ENCODE measurements around the gene GATB.

GATB gene

DNA sequence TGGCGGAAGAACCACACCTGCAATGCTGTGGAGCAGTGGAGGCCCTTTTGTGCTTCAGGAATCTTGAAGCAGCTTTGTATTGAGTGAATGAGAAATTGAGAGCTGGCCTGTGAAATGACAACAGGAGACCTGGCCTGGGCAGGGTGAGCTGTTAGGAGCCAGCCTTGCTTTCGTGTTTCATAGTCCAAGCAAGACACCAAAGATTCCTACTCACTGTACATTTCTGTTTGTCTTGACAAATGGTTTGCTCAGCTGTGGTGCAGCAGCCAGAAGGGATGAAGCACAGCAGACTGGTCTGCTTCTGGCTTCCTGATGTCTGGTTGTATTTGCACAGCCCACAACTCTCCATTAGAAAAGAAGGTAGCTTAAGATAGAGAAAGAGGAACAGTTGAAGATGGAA is 96.5 kb downstream of the GATB start:
- TF ChIP-seq ZFX (IDR thresholded peaks at IDR 0.05), result no peak
- TF ChIP-seq, protein P1, sequence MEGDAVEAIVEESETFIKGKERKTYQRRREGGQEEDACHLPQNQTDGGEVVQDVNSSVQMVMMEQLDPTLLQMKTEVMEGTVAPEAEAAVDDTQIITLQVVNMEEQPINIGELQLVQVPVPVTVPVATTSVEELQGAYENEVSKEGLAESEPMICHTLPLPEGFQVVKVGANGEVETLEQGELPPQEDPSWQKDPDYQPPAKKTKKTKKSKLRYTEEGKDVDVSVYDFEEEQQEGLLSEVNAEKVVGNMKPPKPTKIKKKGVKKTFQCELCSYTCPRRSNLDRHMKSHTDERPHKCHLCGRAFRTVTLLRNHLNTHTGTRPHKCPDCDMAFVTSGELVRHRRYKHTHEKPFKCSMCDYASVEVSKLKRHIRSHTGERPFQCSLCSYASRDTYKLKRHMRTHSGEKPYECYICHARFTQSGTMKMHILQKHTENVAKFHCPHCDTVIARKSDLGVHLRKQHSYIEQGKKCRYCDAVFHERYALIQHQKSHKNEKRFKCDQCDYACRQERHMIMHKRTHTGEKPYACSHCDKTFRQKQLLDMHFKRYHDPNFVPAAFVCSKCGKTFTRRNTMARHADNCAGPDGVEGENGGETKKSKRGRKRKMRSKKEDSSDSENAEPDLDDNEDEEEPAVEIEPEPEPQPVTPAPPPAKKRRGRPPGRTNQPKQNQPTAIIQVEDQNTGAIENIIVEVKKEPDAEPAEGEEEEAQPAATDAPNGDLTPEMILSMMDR (conservative IDR thresholded peaks at IDR 0.05), result no peak
- H3K27ac ChIP-seq, result no peak overlapping the region

DNA sequence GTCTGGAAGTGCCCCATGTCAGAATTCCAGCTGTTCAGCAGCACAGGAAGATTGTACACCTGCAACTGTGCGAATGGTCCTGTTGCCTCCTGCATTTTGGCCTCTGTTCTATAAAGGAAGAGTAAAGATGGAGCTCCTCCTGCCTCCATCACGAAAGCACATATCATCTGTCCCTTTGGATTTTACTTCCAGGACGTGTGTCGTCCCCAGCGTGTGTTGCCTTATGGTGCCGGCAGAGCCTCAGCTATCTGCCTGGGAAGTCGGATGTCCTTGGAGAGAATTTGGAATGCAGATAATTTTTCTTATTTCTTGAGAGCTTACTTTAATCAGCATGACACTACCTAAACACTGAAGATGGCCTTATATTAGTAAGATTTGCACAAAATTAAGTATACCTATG is 97.7 kb downstream of the GATB start:
- no peak overlapping the region for H3K27ac ChIP-seq
- TF ChIP-seq, protein P1 (conservative IDR thresholded peaks at IDR 0.05), result no peak
- TF ChIP-seq ZFX (IDR thresholded peaks at IDR 0.05), result no peak

DNA sequence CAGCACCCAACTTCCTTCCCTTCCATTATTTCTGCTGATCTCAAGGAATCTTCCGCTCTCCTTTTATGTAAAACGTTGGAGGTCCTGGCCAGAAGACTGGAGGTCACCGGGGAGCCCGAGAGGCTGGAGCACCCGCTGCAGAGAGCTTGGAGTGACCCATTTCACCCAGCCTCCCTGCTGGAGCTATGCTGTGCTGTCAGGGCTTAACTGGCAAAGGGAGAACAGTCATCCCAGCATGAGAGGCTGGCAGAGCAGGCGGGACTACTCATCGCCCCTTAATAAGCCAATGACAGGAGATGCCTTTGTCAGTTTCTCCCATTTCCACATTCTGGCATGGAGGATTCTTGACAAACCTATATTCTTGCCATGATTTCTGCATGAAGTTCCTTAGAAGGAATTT is 98.9 kb downstream of the GATB start:
- TF ChIP-seq, protein P1 (conservative IDR thresholded peaks at IDR 0.05), result no peak
- no peak for TF ChIP-seq ZFX (IDR thresholded peaks at IDR 0.05)
- no peak overlapping the region for H3K27ac ChIP-seq

DNA sequence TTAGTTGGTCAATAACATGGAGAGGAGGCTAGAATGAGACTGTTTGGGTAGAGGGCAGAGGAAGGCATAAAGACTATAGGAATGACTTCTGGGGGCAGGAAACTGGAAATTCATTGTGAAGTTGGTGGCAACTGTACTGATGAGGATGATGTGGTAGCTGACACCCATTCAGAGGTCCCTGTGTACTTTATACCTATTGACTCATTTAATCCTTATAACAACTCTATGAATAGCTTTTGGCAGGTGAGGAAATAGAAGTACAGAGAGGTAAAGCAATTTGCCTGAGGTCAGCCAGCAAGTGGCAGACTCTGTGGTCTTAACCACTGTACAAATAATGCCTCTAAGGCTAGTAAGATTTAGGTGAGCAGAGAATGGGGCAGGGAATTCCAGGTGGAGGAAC is 100.1 kb downstream of the GATB start:
- TF ChIP-seq ZFX (IDR thresholded peaks at IDR 0.05), result no peak
- TF ChIP-seq, protein P1 (conservative IDR thresholded peaks at IDR 0.05), result no peak
- H3K27ac ChIP-seq, result no peak overlapping the region

DNA sequence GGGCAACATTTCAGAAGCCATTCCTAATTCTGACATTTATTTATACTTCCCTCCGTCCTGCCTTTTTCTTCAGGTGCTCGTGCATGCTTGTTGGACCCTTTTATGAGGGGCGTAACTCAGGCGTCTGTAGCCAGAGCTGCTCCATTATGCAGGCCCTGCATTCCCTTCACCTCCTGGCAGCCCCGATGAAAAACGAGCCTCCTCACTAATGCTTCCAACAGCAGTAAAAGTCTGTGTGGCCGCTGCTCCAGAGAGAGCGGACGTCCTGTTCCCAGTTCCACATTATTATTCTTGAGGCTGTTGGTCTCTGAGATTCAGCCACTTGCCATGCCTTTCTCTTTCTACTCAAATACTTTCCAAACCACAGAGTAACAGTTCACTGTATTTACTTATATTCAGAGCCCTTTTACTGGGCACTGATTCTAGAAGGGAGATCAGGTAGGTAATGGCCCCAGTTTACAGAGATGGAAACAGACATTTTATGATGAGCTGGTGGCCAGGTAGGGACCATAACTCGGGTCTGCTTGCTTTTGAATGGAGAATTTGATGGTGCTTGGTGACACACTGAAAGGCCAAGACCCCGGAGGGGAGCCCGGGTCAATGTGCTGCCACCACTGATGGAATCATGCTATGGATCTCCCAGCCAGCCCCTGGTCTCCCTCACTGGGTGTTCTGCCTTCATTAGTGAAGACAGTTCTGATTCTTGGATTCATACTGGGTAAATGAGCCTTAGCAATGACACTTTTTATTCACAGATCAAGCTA is 101.0 kb downstream of the GATB start:
- TF ChIP-seq, protein P1 (conservative IDR thresholded peaks at IDR 0.05), result no peak
- TF ChIP-seq ZFX (IDR thresholded peaks at IDR 0.05), result no peak
- no peak overlapping the region for H3K27ac ChIP-seq

DNA sequence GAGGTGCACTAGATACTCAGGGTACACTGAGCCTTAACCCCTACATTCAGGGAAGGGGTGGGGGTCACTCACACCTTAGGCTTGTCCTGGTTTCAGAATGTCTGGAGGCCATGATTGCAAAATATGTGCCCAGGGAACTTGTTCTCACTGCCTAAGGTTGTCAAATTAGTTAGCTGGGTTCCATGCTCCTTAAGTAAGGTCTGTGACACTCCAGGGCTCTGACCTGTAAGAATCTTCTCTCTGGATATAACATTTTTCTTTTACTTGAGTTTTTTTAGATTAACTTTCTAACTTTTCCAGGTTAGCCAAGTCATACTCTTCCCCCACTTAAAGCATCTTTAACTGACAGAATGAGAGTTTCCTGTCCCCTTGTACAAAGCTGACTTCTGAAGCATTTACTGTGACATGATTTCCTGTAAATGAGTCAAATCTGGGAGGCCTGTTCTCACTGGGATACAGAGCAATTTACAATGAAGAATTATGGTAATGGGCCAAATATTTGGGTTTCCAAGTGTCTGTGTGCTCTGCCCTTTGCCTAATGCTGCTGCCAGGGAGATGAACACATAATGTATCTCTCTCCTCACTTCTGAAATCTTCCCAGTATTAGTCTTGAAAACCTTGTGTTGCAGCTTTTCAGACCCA is 101.7 kb downstream of the GATB start:
- H3K27ac ChIP-seq, result no peak overlapping the region
- TF ChIP-seq, protein P1 (conservative IDR thresholded peaks at IDR 0.05), result no peak
- no peak for TF ChIP-seq ZFX (IDR thresholded peaks at IDR 0.05)

DNA sequence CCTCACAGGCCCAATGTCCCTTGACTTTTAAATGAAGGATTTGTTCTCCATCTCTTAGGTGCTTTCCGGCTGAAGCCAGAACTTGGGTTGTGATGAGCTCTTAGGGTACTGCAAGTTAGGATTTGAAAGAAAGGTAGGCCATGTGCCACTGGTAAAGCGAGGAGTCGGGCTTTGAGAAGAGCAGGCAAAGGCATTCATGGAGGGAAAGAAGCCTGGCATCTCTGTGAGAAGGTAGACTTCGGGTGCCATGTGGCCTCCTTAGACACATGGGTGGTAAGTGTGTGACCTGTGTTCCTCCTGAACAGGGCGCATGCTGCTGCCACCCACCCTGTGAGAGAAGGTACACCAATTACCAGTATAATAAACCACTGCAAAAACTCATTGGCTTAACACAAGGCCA is 102.9 kb downstream of the GATB start:
- no peak overlapping the region for H3K27ac ChIP-seq
- TF ChIP-seq, protein P1 (conservative IDR thresholded peaks at IDR 0.05), result no peak
- no peak for TF ChIP-seq ZFX (IDR thresholded peaks at IDR 0.05)

All from C4-2B (cell line).